HEK293 (cell line): ENCODE measurements around the gene PTGES.

ENCODE experiments used
- HOXA7 ChIP-seq: sonication (generic); formaldehyde crosslinking; IDR thresholded peaks from 2 replicates; pipeline ENCODE4 v1.8.1; 2022; ENCODE audit warnings: missing genetic modification reagents, borderline replicate concordance
- IKZF3 ChIP-seq: fragments of 450-650 bp; IDR thresholded peaks from 2 replicates; pipeline ENCODE4 v1.5.0; 2018; ENCODE audit warnings: missing biosample characterization, mild to moderate bottlenecking, missing genetic modification characterization, moderate library complexity
- KLF1 ChIP-seq: fragments of 450-650 bp; formaldehyde crosslinking; IDR thresholded peaks from 2 replicates; pipeline ENCODE4 v1.5.1; 2016; ENCODE audit warnings: missing biosample characterization, missing genetic modification characterization
- KLF9 ChIP-seq: fragments of 450-650 bp; formaldehyde crosslinking; IDR thresholded peaks from 2 replicates; pipeline ENCODE4 v1.5.1; 2016; ENCODE audit warnings: missing biosample characterization, missing genetic modification characterization, low read depth
- OSR2 ChIP-seq: fragments of 450-650 bp; formaldehyde crosslinking; IDR thresholded peaks from 2 replicates; pipeline ENCODE4 v1.5.1; 2016; ENCODE audit warnings: missing biosample characterization, missing genetic modification characterization
- REPIN1 ChIP-seq: fragments of 450-650 bp; formaldehyde crosslinking; IDR thresholded peaks from 2 replicates; pipeline ENCODE4 v1.5.1; 2017; ENCODE audit warnings: missing biosample characterization, missing genetic modification characterization, low read depth
- YY1 ChIP-seq: fragments of 450-650 bp; formaldehyde crosslinking; IDR thresholded peaks from 2 replicates; pipeline ENCODE4 v1.5.1; 2018; ENCODE audit warnings: missing biosample characterization, missing genetic modification characterization
- ZBTB48 ChIP-seq: fragments of 450-650 bp; formaldehyde crosslinking; IDR thresholded peaks from 2 replicates; pipeline ENCODE4 v1.5.1; 2016; ENCODE audit warnings: missing biosample characterization, missing genetic modification characterization
- ZFP41 ChIP-seq: fragments of 450-650 bp; formaldehyde crosslinking; IDR thresholded peaks from 2 replicates; pipeline ENCODE4 v1.5.1; 2016; ENCODE audit warnings: missing biosample characterization, missing genetic modification characterization, borderline replicate concordance
- ZNF132 ChIP-seq: fragments of 450-650 bp; formaldehyde crosslinking; IDR thresholded peaks from 2 replicates; pipeline ENCODE4 v1.5.1; 2017; ENCODE audit warnings: missing biosample characterization, missing genetic modification characterization, borderline replicate concordance
- ZNF157 ChIP-seq: fragments of 450-650 bp; formaldehyde crosslinking; IDR thresholded peaks from 2 replicates; pipeline ENCODE4 v1.5.1; 2016; ENCODE audit warnings: missing biosample characterization, missing genetic modification characterization
- ZNF174 ChIP-seq: fragments of 450-650 bp; formaldehyde crosslinking; IDR thresholded peaks from 2 replicates; pipeline ENCODE4 v1.5.0; 2017; ENCODE audit warnings: missing biosample characterization, mild to moderate bottlenecking, missing genetic modification characterization
- ZNF175 ChIP-seq: fragments of 450-650 bp; formaldehyde crosslinking; IDR thresholded peaks from 2 replicates; pipeline ENCODE4 v1.5.1; 2016; ENCODE audit warnings: missing biosample characterization, missing genetic modification characterization
- ZNF221 ChIP-seq: fragments of 450-650 bp; formaldehyde crosslinking; IDR thresholded peaks from 2 replicates; pipeline ENCODE4 v1.5.1; 2017; ENCODE audit warnings: missing biosample characterization, missing genetic modification characterization, borderline replicate concordance
- ZNF239 ChIP-seq: fragments of 450-650 bp; formaldehyde crosslinking; IDR thresholded peaks from 2 replicates; pipeline ENCODE4 v1.5.1; 2016; ENCODE audit warnings: missing biosample characterization, missing genetic modification characterization
- ZNF266 ChIP-seq: fragments of 450-650 bp; formaldehyde crosslinking; IDR thresholded peaks from 2 replicates; pipeline ENCODE4 v1.5.1; 2016; ENCODE audit warnings: missing biosample characterization, missing genetic modification characterization, low read depth
- ZNF501 ChIP-seq: fragments of 450-650 bp; formaldehyde crosslinking; IDR thresholded peaks from 2 replicates; pipeline ENCODE4 v1.5.1; 2016; ENCODE audit warnings: missing biosample characterization, missing genetic modification characterization
- ZNF549 ChIP-seq: fragments of 450-650 bp; IDR thresholded peaks from 2 replicates; pipeline ENCODE4 v1.5.1; 2018; ENCODE audit warnings: missing biosample characterization, missing genetic modification characterization, mild to moderate bottlenecking, inconsistent platforms, moderate library complexity
- ZNF561 ChIP-seq: fragments of 450-650 bp; IDR thresholded peaks from 2 replicates; pipeline ENCODE4 v1.5.1; 2018; ENCODE audit warnings: missing biosample characterization, missing genetic modification characterization, borderline replicate concordance
- ZNF610 ChIP-seq: fragments of 450-650 bp; formaldehyde crosslinking; IDR thresholded peaks from 2 replicates; pipeline ENCODE4 v1.5.1; 2016; ENCODE audit warnings: missing biosample characterization, missing genetic modification characterization, borderline replicate concordance
- ZNF621 ChIP-seq: fragments of 450-650 bp; formaldehyde crosslinking; IDR thresholded peaks from 2 replicates; pipeline ENCODE4 v1.5.1; 2017; ENCODE audit warnings: missing biosample characterization, missing genetic modification characterization
- ZNF623 ChIP-seq: fragments of 450-650 bp; formaldehyde crosslinking; IDR thresholded peaks from 2 replicates; pipeline ENCODE4 v1.5.1; 2016; ENCODE audit warnings: missing biosample characterization, missing genetic modification characterization
- ZNF629 ChIP-seq: fragments of 450-650 bp; formaldehyde crosslinking; IDR thresholded peaks from 2 replicates; pipeline ENCODE4 v1.5.1; 2017; ENCODE audit warnings: missing biosample characterization, missing genetic modification characterization
- TF ChIP-seq, protein P1 (sequence below): fragments of 450-650 bp; formaldehyde crosslinking; IDR thresholded peaks from 2 replicates; pipeline ENCODE4 v1.5.1; 2016; ENCODE audit warnings: missing biosample characterization, missing genetic modification characterization
- TF ChIP-seq, protein P2 (sequence below): fragments of 450-650 bp; formaldehyde crosslinking; conservative IDR thresholded peaks from 2 replicates; pipeline ENCODE4 v1.5.1; 2016; ENCODE audit warnings: low read depth, missing biosample characterization, missing genetic modification characterization
- TF ChIP-seq, protein P3 (sequence below): fragments of 450-650 bp; IDR thresholded peaks from 2 replicates; pipeline ENCODE4 v1.5.1; 2018; ENCODE audit warnings: missing biosample characterization, mild to moderate bottlenecking, missing genetic modification characterization
- TF ChIP-seq, protein P4 (sequence below): fragments of 450-650 bp; formaldehyde crosslinking; IDR thresholded peaks from 2 replicates; pipeline ENCODE4 v1.5.1; 2017; ENCODE audit warnings: missing biosample characterization, missing genetic modification characterization
- TF ChIP-seq, protein P5 (sequence below): fragments of 450-650 bp; formaldehyde crosslinking; IDR thresholded peaks from 2 replicates; pipeline ENCODE4 v1.5.1; 2017; ENCODE audit warnings: missing biosample characterization, mild to moderate bottlenecking, missing genetic modification characterization, moderate library complexity
- TF ChIP-seq, protein P6 (sequence below): fragments of 450-650 bp; formaldehyde crosslinking; IDR thresholded peaks from 2 replicates; pipeline ENCODE4 v1.5.1; 2016; ENCODE audit warnings: missing biosample characterization, missing genetic modification characterization

Gene PTGES

DNA sequence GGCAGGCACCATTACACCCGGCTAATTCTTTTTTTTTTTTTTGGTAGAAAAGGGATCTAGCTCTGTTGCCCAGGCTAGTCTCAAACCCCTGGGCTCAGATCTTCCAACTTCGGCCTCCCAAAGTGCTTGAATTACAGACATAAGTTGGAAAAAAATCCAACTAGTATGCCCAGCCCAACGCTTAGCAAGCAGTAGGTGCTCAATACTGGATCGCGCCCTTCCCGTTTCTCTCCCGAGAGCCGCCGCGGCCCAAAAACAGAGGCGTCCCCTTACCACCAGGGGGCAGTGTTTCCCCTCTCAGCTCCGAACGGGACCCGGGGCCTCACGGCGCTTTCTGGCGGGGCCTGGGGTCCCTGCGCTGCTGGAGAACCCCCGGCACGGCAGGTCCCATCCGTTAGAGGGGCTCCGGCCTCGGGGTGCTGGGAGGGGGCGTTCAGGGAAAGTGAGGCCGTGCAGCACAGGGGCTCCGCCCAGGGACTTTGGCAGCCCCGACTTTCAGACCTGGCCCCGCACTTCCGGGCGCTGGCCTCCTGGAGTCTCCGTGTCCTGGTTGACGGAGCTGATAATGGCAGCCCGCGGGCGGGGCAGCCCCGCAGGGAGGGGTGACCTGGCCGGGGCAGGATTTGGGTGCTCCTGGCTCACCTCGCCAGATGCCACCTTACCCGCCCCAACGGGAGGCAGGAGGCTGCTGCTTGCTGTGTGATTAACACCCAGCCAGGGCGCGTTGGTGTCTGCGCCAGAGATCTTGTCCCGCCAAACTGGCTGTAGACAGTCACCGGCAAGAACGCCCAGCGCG, 15.2 kb downstream of the PTGES start (continued):
- TF ChIP-seq ZNF174 (no peak), KLF1 (tag by site-specific recombination) (no peak), ZFP41 (no peak), ZNF157 (tag by site-specific recombination) (no peak), ZBTB48 (tag by site-specific recombination) (0 out of 2 replicates have a peak, but pooled peaks have one; percentile 23), YY1 (peak; percentile 67; the same call in 1 of the 2 replicates), ZNF501 (peak; percentile 46; the same call in 1 of the 2 replicates), ZNF629 (tag by site-specific recombination) (peak; percentile 72), ZNF561 (tag by site-specific recombination) (peak; percentile 80; the same call in 1 of the 2 replicates), ZNF221 (no peak), IKZF3 (tag by site-specific recombination) (no peak; the same call in 1 of the 2 replicates), ZNF175 (tag by site-specific recombination) (no peak), HOXA7 (CRISPR knock-in tag) (no peak), ZNF623 (tag by site-specific recombination) (no peak), ZNF132 (no peak), ZNF266 (tag by site-specific recombination) (no peak), ZNF549 (tag by site-specific recombination) (no peak), ZNF610 (tag by site-specific recombination) (0 out of 2 replicates have a peak, but pooled peaks have one; percentile 34), REPIN1 (tag by site-specific recombination) (no peak), ZNF239 (tag by site-specific recombination) (no peak), ZNF621 (tag by site-specific recombination) (no peak), KLF9 (tag by site-specific recombination) (no peak; the same call in 1 of the 2 replicates), OSR2 (tag by site-specific recombination) (no peak)
- TF ChIP-seq, protein P1, sequence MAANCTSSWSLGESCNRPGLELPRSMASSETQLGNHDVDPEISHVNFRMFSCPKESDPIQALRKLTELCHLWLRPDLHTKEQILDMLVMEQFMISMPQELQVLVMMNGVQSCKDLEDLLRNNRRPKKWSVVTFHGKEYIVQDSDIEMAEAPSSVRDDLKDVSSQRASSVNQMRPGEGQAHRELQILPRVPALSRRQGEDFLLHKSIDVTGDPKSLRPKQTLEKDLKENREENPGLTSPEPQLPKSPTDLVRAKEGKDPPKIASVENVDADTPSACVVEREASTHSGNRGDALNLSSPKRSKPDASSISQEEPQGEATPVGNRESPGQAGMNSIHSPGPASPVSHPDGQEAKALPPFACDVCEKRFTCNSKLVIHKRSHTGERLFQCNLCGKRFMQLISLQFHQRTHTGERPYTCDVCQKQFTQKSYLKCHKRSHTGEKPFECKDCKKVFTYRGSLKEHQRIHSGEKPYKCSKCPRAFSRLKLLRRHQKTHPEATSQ (tag by site-specific recombination) = no peak
- TF ChIP-seq, protein P2, sequence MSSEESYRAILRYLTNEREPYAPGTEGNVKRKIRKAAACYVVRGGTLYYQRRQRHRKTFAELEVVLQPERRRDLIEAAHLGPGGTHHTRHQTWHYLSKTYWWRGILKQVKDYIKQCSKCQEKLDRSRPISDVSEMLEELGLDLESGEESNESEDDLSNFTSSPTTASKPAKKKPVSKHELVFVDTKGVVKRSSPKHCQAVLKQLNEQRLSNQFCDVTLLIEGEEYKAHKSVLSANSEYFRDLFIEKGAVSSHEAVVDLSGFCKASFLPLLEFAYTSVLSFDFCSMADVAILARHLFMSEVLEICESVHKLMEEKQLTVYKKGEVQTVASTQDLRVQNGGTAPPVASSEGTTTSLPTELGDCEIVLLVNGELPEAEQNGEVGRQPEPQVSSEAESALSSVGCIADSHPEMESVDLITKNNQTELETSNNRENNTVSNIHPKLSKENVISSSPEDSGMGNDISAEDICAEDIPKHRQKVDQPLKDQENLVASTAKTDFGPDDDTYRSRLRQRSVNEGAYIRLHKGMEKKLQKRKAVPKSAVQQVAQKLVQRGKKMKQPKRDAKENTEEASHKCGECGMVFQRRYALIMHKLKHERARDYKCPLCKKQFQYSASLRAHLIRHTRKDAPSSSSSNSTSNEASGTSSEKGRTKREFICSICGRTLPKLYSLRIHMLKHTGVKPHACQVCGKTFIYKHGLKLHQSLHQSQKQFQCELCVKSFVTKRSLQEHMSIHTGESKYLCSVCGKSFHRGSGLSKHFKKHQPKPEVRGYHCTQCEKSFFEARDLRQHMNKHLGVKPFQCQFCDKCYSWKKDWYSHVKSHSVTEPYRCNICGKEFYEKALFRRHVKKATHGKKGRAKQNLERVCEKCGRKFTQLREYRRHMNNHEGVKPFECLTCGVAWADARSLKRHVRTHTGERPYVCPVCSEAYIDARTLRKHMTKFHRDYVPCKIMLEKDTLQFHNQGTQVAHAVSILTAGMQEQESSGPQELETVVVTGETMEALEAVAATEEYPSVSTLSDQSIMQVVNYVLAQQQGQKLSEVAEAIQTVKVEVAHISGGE (tag by site-specific recombination) = no peak; the same call in 1 of the 2 replicates
- TF ChIP-seq, protein P3, sequence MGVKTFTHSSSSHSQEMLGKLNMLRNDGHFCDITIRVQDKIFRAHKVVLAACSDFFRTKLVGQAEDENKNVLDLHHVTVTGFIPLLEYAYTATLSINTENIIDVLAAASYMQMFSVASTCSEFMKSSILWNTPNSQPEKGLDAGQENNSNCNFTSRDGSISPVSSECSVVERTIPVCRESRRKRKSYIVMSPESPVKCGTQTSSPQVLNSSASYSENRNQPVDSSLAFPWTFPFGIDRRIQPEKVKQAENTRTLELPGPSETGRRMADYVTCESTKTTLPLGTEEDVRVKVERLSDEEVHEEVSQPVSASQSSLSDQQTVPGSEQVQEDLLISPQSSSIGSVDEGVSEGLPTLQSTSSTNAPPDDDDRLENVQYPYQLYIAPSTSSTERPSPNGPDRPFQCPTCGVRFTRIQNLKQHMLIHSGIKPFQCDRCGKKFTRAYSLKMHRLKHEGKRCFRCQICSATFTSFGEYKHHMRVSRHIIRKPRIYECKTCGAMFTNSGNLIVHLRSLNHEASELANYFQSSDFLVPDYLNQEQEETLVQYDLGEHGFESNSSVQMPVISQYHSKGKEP (tag by site-specific recombination) = 0 out of 2 replicates have a peak, but pooled peaks have one; percentile 45
- TF ChIP-seq, protein P4, sequence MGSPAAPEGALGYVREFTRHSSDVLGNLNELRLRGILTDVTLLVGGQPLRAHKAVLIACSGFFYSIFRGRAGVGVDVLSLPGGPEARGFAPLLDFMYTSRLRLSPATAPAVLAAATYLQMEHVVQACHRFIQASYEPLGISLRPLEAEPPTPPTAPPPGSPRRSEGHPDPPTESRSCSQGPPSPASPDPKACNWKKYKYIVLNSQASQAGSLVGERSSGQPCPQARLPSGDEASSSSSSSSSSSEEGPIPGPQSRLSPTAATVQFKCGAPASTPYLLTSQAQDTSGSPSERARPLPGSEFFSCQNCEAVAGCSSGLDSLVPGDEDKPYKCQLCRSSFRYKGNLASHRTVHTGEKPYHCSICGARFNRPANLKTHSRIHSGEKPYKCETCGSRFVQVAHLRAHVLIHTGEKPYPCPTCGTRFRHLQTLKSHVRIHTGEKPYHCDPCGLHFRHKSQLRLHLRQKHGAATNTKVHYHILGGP (tag by site-specific recombination) = no peak
- TF ChIP-seq, protein P5, sequence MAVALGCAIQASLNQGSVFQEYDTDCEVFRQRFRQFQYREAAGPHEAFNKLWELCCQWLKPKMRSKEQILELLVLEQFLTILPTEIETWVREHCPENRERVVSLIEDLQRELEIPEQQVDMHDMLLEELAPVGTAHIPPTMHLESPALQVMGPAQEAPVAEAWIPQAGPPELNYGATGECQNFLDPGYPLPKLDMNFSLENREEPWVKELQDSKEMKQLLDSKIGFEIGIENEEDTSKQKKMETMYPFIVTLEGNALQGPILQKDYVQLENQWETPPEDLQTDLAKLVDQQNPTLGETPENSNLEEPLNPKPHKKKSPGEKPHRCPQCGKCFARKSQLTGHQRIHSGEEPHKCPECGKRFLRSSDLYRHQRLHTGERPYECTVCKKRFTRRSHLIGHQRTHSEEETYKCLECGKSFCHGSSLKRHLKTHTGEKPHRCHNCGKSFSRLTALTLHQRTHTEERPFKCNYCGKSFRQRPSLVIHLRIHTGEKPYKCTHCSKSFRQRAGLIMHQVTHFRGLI = peak; percentile 21; the same call in 1 of the 2 replicates
- TF ChIP-seq, protein P6, sequence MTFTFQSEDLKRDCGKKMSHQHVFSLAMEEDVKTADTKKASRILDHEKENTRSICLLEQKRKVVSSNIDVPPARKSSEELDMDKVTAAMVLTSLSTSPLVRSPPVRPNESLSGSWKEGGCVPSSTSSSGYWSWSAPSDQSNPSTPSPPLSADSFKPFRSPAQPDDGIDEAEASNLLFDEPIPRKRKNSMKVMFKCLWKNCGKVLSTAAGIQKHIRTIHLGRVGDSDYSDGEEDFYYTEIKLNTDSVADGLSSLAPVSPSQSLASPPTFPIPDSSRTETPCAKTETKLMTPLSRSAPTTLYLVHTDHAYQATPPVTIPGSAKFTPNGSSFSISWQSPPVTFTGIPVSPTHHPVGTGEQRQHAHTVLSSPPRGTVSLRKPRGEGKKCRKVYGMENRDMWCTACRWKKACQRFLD (tag by site-specific recombination) = no peak
